GM21529 (cell line): ENCODE results near the gene PPIF.

Experiments used
- ATAC-seq: cut with Tn5 transposase; IDR thresholded peaks from one replicate; pipeline ENCODE4 v1.9.1; 2021; ENCODE audit not compliant: unreplicated experiment

Gene PPIF

DNA sequence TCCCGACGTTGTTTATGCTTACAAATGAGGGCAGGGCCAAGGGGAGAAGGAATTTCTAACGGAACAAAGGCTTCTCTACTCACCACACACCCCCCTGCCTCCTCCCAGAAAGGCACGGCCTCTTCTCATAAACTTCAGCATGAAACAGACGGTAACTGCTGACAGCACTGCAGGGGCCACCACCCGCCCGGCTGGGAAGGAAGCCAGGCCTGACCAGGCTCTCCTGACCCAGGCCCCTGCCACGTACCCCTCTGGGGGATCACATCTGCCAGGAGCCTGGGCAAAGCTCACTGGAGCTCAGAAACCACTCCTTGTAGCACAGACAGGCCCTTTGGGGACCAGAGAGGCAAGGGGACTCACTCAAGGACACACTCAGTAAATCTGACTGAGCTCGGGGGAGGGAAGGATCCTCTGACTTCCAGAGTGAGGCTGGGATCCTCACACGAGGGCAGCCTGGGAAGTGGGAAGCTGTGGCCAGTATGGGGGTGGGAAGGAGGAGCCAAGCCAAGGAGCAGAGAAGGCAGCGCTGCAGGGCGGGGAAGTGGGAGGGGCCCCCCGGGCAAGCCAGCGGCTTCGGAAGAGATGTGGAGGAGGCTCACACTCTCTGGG lies 52.1 kb downstream of the PPIF start:
- ATAC-seq, result no peak

- ATAC-seq, result peak; percentile 62
Observed at GRCh38 chr10:79400146-79401004, 53.1 kb downstream of the PPIF start.

DNA sequence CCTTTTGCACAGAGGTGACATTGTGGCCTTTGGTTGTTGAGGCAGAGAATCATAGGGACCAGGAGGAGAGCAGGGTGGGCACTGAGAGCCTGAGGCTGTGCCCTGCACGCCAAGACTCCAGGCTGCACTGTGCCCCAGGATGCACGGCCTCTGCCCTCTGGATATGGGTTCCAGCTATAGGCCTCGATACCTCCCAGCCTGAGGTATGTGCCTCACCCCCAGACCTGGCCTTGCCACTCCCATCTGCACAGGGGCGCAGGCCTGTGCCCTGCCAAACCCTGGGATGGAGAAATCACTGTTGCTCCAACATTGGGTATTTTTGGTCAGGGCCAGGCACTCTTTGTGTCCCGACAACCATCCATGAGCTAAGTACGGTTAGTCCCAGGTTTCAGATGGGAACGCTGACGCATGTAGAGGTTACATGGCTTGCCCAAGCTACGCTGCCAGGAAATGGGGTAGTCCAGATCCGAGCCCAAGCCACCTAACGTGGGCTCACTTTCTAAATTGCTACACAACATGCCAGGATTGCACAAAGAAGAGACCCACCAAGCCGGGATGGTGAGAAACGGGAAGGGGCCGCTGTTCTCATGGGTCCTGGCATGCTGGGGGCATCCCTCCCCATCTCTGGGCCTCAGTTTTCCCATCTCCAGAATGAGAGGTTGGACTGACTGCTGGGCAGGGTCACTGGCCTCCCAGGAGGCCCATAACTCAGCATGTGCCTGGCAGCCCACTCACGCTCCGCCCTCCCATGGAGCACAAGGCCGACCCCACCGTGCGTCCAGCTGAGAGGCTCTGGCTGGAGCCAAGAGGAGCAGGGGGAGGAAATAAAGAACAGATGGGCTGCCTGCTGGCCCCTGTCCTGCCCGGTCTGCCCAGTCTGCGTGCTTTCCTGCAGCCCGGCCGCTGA lies 54.0 kb downstream of the PPIF start:
- ATAC-seq, result no peak

DNA sequence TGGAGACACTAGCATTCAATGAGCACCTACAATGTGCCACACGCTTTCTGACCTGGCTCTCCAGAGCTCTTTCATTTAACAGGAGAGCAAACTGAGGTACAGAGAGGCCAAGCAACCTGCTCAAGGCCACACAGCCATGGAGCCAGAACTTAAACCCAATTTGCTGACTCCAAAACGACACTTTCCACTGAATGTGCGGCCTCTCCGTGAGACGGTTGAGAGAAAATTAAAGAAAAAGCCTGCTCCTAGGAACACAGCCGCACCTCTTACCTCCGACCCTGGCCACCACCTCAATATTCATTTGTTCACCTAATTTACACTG lies 55.3 kb downstream of the PPIF start:
- no peak for ATAC-seq

GRCh38 chr10:79402951-79403350 lies 55.7 kb downstream of the PPIF start:
- ATAC-seq, result no peak

DNA sequence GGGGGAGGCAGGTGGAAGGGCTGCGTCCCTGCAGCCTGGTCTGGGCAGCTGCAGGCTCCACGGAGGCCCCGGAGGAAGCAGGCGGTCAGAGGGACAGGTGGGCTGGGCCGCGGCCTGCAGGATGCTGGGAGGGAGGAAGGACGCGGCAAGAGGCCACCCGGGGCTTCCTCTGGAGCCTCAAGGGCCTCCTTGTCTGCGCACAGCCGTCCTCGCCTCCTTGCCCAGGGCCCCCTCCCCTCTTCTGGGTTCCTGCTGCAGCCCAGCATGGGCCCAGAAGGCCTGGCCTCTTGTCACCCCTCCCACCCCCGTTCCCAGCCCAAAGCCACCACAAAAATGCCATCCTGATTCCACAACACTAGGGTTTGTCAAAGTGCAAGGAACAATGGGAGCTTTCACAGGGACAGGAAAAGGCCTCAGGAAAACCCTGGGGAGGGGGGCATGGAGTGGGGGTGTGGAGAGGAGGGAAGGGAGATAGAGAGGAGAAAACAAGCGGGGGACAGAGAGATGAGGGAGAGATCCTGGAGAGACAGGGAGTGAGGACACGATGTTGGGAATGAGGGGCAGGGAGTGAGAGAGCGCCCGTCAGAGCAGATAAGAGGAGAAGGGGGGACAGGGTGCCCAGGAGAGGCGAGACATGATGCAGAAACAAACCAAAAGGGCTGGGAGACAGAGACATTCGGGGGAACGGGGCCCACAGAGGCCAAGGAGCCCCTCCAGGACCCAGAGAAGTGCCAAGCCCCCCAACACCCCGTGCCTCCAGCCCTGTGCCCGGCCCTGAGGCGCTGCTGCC lies 56.4 kb downstream of the PPIF start:
- no peak for ATAC-seq

GRCh38 chr10:79404231-79404609 lies 57.0 kb downstream of the PPIF start:
- no peak for ATAC-seq

- ATAC-seq, result no peak
Observed at GRCh38 chr10:79404690-79405131, 57.4 kb downstream of the PPIF start.
